Thymus (tissue), 11 donors: ENCODE data around the gene RAP1A. TPM values are rescaled to one million over a fixed set of nuclear protein-coding genes. Genes with fewer than 3 reads are reported as not detected.

Source experiments
- DNase-seq, 9 donors: peaks; one replicate each; pipeline ENCODE4 v3.0.0-alpha.2; 2013; ENCODE audit warnings: low spot score in 9 of 9, low read depth in 6 of 9, missing footprints in 1 of 9
- H3K27ac ChIP-seq, 2 donors: one replicate each; pipeline ENCODE4 v1.5.1; 2013; ENCODE audit warnings: control low read depth in 1 of 2, low read depth in 1 of 2, low read length in 1 of 2, mild to moderate bottlenecking in 1 of 2, moderate library complexity in 1 of 2
- H3K27me3 ChIP-seq, 2 donors: one replicate each; pipeline ENCODE4 v1.5.1; 2013; ENCODE audit warnings: low read length in 1 of 2; ENCODE audit not compliant: control insufficient read depth in 2 of 2, insufficient read depth in 1 of 2
- H3K36me3 ChIP-seq, 2 donors: one replicate each; pipeline ENCODE4 v1.5.1; 2013; ENCODE audit warnings: low read length in 1 of 2, mild to moderate bottlenecking in 1 of 2, moderate library complexity in 1 of 2; ENCODE audit not compliant: control insufficient read depth in 2 of 2, insufficient read depth in 2 of 2
- H3K4me1 ChIP-seq, 2 donors: one replicate each; pipeline ENCODE4 v1.5.1; 2013; ENCODE audit warnings: low read length in 2 of 2; ENCODE audit not compliant: control insufficient read depth in 2 of 2, insufficient read depth in 2 of 2
- H3K4me3 ChIP-seq, 2 donors: one replicate each; pipeline ENCODE4 v1.5.1; 2013; ENCODE audit warnings: low read length in 2 of 2, control low read depth in 1 of 2, mild to moderate bottlenecking in 1 of 2
- H3K9me3 ChIP-seq, 2 donors: one replicate each; pipeline ENCODE4 v1.5.1; 2013; ENCODE audit warnings: low read length in 1 of 2, mild to moderate bottlenecking in 1 of 2; ENCODE audit not compliant: control insufficient read depth in 2 of 2, insufficient read depth in 1 of 2
- WGBS: extraction: QIAGEN DNeasy Blood & Tissue Kit; methylation state at CpG from one replicate; pipeline ENCODE4 v1.1.7; 2013; 5-methylcytosine and 5-hydroxymethylcytosine counted together
- polyA plus RNA-seq: library from polyadenylated mRNA; stranded (reverse); fragments of 200-250 nt; gene quantifications from one replicate; pipeline ENCODE4 v1.2.3, GENCODE V29; 2013
- total RNA-seq: library from RNA; stranded (reverse); fragments of 120-200 nt; gene quantifications from one replicate; pipeline ENCODE4 v1.2.4, GENCODE V29; 2013
- donor health status: healthy.

RAP1A gene
- total and polyA plus RNA-seq, 2 donors: 29.6 to 123 TPM

DNA sequence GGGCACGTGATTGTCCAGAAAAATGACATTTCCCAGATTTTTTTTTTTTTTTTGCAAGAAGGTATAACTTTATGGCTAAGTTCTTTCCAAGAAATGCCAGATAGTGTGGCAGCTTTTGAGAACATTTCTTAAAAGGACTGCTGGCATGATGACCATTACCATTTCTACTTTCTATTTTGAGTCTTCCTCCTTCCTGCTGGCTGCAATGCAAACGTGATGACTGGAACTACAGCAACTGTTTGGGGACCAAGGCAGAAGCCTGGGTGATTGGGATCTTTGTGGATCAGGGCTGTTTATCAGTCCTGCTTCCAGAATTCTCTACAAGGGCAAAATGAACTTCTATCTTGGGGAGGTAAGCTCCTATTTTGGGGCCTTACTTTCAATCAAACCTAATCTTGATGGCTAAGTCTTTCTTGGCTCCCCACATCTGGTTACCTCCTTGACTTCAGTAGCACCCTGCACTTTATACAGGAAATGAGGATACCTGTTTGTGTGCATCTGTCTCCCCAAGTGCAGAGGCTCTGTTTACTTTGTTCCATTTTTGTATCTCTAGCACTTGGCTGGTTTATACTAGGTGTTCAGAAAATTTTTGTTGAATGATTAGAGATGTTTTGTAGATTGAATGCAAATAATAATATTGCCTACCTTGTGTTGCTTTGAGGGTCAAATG, 132.5 kb downstream of the RAP1A start:
- Histone ChIP-seq H3K27ac (peak overlapping the region in 1 of 2 donors; percentile 99), H3K9me3 (no peaks in the 10 kb centered on the region), H3K27me3 (no peaks in the 10 kb centered on the region), H3K4me1 (peaks cover 11 to 85% of the 10 kb centered on the region in 2 donors), H3K4me3 (no peak overlapping the region), H3K36me3 (no peaks in the 10 kb centered on the region)
- peak in 2 of 9 donors; percentile 34 to 68 for DNase-seq
- 58% methylated on average over 2 of the region's 2 CpGs for WGBS

DNA sequence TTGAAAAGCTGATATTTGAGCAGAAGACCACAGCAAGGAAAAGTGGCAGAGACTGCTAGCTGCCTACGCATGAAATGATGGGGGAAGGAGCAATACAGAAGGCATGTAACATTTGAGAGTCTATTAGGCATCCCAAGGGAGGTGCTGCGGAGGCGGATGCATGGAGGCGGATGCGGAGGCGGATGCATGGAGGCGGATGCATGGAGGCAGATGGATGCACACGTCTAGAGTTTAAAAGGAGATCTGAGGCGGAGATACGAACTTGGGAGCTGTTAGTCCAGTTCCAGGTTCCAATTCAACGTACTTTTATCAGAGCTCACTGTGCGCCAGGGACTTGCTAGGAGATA, 135.4 kb downstream of the RAP1A start:
- under 1% methylated on average over 12 of the region's 12 CpGs for WGBS
- peak in 1 of 9 donors; percentile 51 for DNase-seq
- peak overlapping the region; percentile 85 to 99 for H3K27ac ChIP-seq
- H3K4me3 ChIP-seq: peak overlapping the region; percentile 92 to 96
- H3K4me1 ChIP-seq: peaks cover 11 to 60% of the 10 kb centered on the region in 2 donors
- no peaks in the 10 kb centered on the region for H3K9me3 ChIP-seq
- peaks cover 0 to 10% of the 10 kb centered on the region in 2 donors for H3K36me3 ChIP-seq
- no peaks in the 10 kb centered on the region for H3K27me3 ChIP-seq

DNA sequence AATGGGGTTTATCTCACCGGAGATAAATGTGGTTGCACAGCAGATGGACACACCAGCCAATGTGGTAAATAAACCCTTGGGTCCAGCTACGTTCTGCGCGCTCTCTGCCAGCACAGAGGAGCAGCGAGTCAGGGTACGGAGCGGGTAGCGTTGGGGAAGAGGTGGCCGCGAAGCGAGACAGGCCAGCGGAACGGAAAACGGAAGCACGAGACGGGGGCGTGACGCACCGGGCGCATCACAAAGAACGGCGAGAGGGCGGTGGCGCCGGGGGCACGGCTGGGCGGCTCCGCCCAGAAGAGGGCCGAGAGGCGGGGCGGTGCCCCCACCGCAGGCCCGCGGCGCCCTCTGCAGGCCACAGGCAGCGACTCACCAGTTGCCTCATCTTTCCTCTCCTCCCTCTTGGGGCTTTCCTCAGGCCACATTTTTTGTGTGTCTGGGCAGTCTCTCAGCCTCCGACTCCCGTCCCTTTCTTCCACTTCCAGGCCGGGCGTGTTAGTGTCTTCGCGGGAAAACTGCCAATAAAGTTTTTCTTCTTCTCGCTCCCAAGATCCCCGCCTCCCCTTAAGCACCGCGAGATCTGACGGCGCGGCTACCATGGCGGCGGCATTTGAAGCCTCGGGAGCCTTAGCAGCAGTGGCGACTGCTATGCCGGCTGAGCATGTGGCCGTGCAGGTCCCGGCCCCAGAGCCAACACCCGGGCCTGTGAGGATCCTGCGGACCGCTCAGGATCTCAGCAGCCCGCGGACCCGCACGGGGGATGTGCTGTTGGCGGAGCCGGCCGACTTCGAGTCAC, 135.9 kb downstream of the RAP1A start, which contains the start of gene DDX20:
Gene DDX20, plus strand, starts transcription at position 571 of the 793 bp plus-strand sequence. Its CDS starts 24 bp downstream, at position 595.
- peaks cover 11 to 54% of the 10 kb centered on the region in 2 donors for H3K4me1 ChIP-seq
- WGBS: under 1% methylated on average over 67 of the region's 67 CpGs
- peak; percentile 83 to 98 (median 92) for DNase-seq
- H3K27me3 ChIP-seq: no peaks in the 10 kb centered on the region
- H3K27ac ChIP-seq: peak within 1 kb of the TSS; percentile 85 to 99
- peak within 1 kb of the TSS; percentile 92 to 96 for H3K4me3 ChIP-seq
- no peaks in the 10 kb centered on the region for H3K9me3 ChIP-seq
- H3K36me3 ChIP-seq: peaks cover 0 to 16% of the 10 kb centered on the region in 2 donors

DNA sequence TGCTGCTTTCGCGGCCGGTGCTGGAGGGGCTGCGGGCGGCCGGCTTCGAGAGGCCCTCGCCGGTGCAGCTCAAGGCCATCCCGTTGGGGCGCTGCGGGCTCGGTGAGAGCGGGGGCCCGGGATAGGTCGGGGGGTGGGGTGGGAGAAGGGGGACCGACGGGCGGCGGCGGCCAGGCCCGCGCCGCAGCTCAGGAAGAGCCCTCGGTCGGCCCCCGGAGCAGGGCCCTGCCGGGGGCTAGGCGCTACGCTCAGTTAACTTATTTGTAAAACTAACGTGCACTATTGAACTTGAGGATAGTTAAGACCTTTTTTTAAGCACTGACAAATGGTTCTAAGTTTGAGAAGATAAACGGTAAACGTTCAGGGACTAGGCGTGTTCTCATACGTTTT, 136.5 kb downstream of the RAP1A start:
- no peaks in the 10 kb centered on the region for H3K27me3 ChIP-seq
- peak in 2 of 9 donors; percentile 24 to 39 for DNase-seq
- peak overlapping the region; percentile 85 to 99 for H3K27ac ChIP-seq
- peak overlapping the region; percentile 92 to 96 for H3K4me3 ChIP-seq
- H3K36me3 ChIP-seq: peaks cover 0 to 22% of the 10 kb centered on the region in 2 donors
- no peaks in the 10 kb centered on the region for H3K9me3 ChIP-seq
- peaks cover 11 to 48% of the 10 kb centered on the region in 2 donors for H3K4me1 ChIP-seq
- WGBS: under 1% methylated on average over 35 of the region's 35 CpGs

DNA sequence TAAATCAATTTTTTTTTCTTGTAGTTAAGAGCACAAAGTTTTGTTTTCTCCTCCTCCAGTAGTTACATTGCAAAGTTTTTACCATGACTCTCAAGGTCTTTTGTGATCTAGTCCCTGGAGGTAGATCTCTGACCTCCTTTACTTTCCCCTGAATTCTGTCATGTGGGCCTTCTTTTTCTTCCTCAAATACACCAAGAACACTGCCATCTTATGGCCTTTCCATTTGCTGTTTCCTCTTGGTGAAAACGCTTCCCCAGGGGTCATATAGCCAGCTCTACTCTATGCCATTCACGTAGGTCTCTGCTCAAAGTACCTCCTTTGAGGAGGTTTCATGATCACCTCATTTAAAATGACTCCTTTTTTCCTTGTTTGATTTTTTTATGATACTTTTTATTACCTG, 138.8 kb downstream of the RAP1A start:
- Histone ChIP-seq H3K27ac (no peak overlapping the region), H3K4me3 (no peak overlapping the region), H3K9me3 (no peaks in the 10 kb centered on the region), H3K27me3 (no peaks in the 10 kb centered on the region), H3K36me3 (peaks cover 8 to 37% of the 10 kb centered on the region in 2 donors), H3K4me1 (peaks cover 11 to 26% of the 10 kb centered on the region in 2 donors)
- no peak for DNase-seq
- 87% methylated on average over 2 of the region's 2 CpGs for WGBS

DNA sequence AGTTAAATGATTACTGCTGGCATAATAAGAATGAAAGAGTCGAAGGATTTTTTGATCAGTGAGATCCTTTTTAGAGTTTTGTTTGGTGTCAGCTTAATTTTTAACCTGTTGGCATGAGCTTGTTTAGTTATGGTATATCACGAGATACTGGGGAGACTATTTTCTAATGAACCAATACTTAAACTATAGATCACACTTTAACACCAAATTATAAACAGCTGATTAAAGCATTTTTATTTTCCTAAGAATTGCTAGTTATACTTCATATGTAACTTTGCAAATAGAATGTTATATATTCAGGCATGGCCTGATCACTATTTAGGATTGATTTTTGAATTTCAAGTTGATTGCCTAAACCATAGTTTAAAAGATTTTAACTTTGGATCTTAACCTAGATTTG, 142.1 kb downstream of the RAP1A start:
- no peak overlapping the region for H3K27ac ChIP-seq
- H3K4me1 ChIP-seq: peaks cover 3 to 6% of the 10 kb centered on the region in 2 donors
- H3K36me3 ChIP-seq: peaks cover 24 to 67% of the 10 kb centered on the region in 2 donors
- no peaks in the 10 kb centered on the region for H3K9me3 ChIP-seq
- no peak overlapping the region for H3K4me3 ChIP-seq
- 99% methylated on average over 2 of the region's 2 CpGs for WGBS
- H3K27me3 ChIP-seq: no peaks in the 10 kb centered on the region
- no peak for DNase-seq

DNA sequence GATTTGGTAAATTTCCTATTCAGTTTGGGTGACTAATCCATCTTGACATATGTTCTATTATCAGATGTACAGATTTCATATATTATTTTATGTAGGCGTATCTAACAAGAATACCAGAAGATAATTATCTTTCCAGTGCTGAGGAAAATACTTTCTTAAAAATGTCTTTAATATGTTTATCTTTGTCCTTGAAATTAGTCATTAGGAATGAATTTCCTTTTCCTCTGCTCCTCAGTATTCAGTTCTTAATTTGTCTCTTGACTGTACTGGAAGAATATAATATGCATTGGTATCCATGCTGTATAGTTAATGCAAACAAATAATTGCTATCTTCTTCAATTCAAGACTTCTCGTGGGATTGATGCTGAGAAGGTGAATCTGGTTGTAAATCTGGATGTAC, 142.7 kb downstream of the RAP1A start:
- 100% methylated on average over 2 of the region's 2 CpGs for WGBS

More for the DNA sequence above, 142.7 kb downstream of the RAP1A start:
- H3K36me3 ChIP-seq: peaks cover 24 to 70% of the 10 kb centered on the region in 2 donors
- no peak for DNase-seq
- H3K27me3 ChIP-seq: no peaks in the 10 kb centered on the region
- H3K9me3 ChIP-seq: no peaks in the 10 kb centered on the region
- H3K4me1 ChIP-seq: no peaks in the 10 kb centered on the region
- H3K27ac ChIP-seq: no peak overlapping the region
- no peak overlapping the region for H3K4me3 ChIP-seq
